NOMO-1 treated with DMSO at 0.1 percent for 48 hours (cell line): Measurements from ENCODE around the gene TMEM187.

Experiments used
- DNase-seq: peaks from one replicate; lab custom pipeline; 2025; ENCODE audit not compliant: unreplicated experiment; lab: John Stamatoyannopoulos, UW

TMEM187 gene

GRCh38 chrX:154018518-154019060, 46.0 kb downstream of the TMEM187 start:
- DNase-seq, result no peak

GRCh38 chrX:154019061-154019621, 46.6 kb downstream of the TMEM187 start:
- no peak for DNase-seq

GRCh38 chrX:154019633-154020528, 47.3 kb downstream of the TMEM187 start, which contains the start of gene IRAK1:
Gene IRAK1, minus strand, starts transcription at chrX:154019902. Its CDS starts 90 bp downstream, at chrX:154019812.
- peak; percentile 40 for DNase-seq

GRCh38 chrX:154020536-154021115, 48.1 kb downstream of the TMEM187 start:
- no peak for DNase-seq

- no peak for DNase-seq
Measured at GRCh38 chrX:154021131-154021611, 48.6 kb downstream of the TMEM187 start.

- DNase-seq, result no peak
Measured at GRCh38 chrX:154022108-154022507, 49.6 kb downstream of the TMEM187 start.

GRCh38 chrX:154023276-154024000, 50.9 kb downstream of the TMEM187 start:
- no peak for DNase-seq

- DNase-seq, result no peak
Measured at GRCh38 chrX:154024271-154024670, 51.7 kb downstream of the TMEM187 start.

GRCh38 chrX:154025230-154025629, 52.7 kb downstream of the TMEM187 start:
- DNase-seq, result no peak

- DNase-seq, result no peak
Measured at GRCh38 chrX:154026136-154027021, 53.8 kb downstream of the TMEM187 start.

- DNase-seq, result no peak
Measured at GRCh38 chrX:154027022-154027402, 54.5 kb downstream of the TMEM187 start.

- no peak for DNase-seq
Measured at GRCh38 chrX:154027986-154028385, 55.4 kb downstream of the TMEM187 start.

- DNase-seq, result no peak
Measured at GRCh38 chrX:154028502-154029184, 56.1 kb downstream of the TMEM187 start.

GRCh38 chrX:154029439-154029838, 56.9 kb downstream of the TMEM187 start:
- DNase-seq, result no peak

GRCh38 chrX:154030266-154030665, 57.7 kb downstream of the TMEM187 start:
- DNase-seq, result no peak

- no peak for DNase-seq
Measured at GRCh38 chrX:154030715-154031305, 58.3 kb downstream of the TMEM187 start.

GRCh38 chrX:154032160-154032559, 59.6 kb downstream of the TMEM187 start:
- no peak for DNase-seq

GRCh38 chrX:154032653-154033052, 60.1 kb downstream of the TMEM187 start:
- DNase-seq, result no peak
